K562 (cell line): ENCODE data around the gene PIEZO2.

ENCODE experiments used
- CTCF ChIP-seq, 3 experiments: IDR thresholded peaks in 2 of 3; conservative IDR thresholded peaks in 1 of 3; 2 replicates each; pipeline ENCODE4 v1.5.1; 2011 to 2012; ENCODE audit warnings: low read length in 3 of 3, mild to moderate bottlenecking in 3 of 3, control low read depth in 2 of 3, improper control_type of control experiment in 1 of 3, inconsistent platforms in 1 of 3, low read depth in 1 of 3, mixed read lengths in 1 of 3, moderate library complexity in 1 of 3; ENCODE audit not compliant: insufficient read depth in 2 of 3
- KLF6 ChIP-seq: fragments of 250-450 bp; sonication (Bioruptor Pico); IDR thresholded peaks from 2 replicates; pipeline ENCODE4 v1.4.0; 2020; ENCODE audit warnings: mild to moderate bottlenecking, moderate library complexity, borderline replicate concordance
- MCM3 ChIP-seq: fragments of 450-650 bp; IDR thresholded peaks from 2 replicates; pipeline ENCODE4 v1.6.1; 2016
- MTA3 ChIP-seq: fragments of 450-650 bp; formaldehyde crosslinking; IDR thresholded peaks from 2 replicates; pipeline ENCODE4 v1.6.1; 2017; ENCODE audit warnings: mild to moderate bottlenecking, borderline replicate concordance
- SREBF1 ChIP-seq: fragments of 150-350 bp; IDR thresholded peaks from 2 replicates; pipeline ENCODE4 v1.6.1; 2014; ENCODE audit warnings: antibody characterized with exemption, low read depth, low read length, borderline replicate concordance
- TF ChIP-seq, protein P1 (sequence below): fragments of 450-650 bp; formaldehyde crosslinking; IDR thresholded peaks from 2 replicates; pipeline ENCODE4 v1.4.0; 2020; ENCODE audit warnings: mild to moderate bottlenecking, moderate library complexity

DNA sequence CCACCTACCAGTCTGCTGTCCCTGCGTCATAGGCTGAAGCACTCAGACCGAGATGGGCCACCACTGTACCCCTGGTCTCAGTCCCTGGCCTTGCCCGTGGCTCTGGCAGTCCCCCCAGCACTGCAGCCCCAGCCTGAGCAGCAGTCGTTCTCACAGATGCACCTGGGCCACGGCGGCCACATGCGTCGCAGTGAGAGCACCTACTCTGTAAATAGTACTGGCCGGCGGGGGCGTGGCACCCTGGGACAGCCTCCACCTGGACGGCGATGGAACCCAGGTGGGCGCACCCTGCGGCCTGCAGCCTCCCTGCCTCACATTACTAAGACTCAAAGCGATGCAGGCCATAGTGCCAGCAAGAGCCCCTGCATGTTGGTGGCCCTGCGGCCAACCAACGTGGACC lies 424.7 kb downstream of the PIEZO2 start:
- TF ChIP-seq, protein P1, sequence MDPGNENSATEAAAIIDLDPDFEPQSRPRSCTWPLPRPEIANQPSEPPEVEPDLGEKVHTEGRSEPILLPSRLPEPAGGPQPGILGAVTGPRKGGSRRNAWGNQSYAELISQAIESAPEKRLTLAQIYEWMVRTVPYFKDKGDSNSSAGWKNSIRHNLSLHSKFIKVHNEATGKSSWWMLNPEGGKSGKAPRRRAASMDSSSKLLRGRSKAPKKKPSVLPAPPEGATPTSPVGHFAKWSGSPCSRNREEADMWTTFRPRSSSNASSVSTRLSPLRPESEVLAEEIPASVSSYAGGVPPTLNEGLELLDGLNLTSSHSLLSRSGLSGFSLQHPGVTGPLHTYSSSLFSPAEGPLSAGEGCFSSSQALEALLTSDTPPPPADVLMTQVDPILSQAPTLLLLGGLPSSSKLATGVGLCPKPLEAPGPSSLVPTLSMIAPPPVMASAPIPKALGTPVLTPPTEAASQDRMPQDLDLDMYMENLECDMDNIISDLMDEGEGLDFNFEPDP (CRISPR knock-in tag): no peak
- no peak for TF ChIP-seq MTA3
- no peak for TF ChIP-seq KLF6 (CRISPR knock-in tag)
- no peak for TF ChIP-seq SREBF1
- TF ChIP-seq CTCF (IDR thresholded peaks at IDR 0.05 in 2 of 3, conservative IDR thresholded peaks at IDR 0.05 in 1 of 3; ENCODE audit: insufficient read depth in 2 of 3, low read depth in 1 of 3, low read length in 3 of 3): no peak
- TF ChIP-seq MCM3: no peak
